Transverse colon (tissue), 4 donors: ENCODE data around the gene CAPRIN2. TPM values are rescaled to one million over a fixed set of nuclear protein-coding genes. Genes with fewer than 3 reads are reported as not detected.

Experiments used
- DNase-seq: peaks from one replicate; pipeline ENCODE4 v3.0.0-alpha.2; 2019
- H3K27ac ChIP-seq, 4 donors: fragments of 200-600 bp; sonication (generic); 2 replicates each; pipeline ENCODE4 v1.5.1; 2016 to 2018; ENCODE audit warnings: inconsistent platforms in 4 of 4
- H3K27me3 ChIP-seq: fragments of 200-600 bp; sonication (generic); 2 replicates; pipeline ENCODE4 v1.5.1; 2017; ENCODE audit warnings: inconsistent platforms
- H3K36me3 ChIP-seq, 4 donors: fragments of 200-600 bp; sonication (generic); 2 replicates each; pipeline ENCODE4 v1.5.1; 2017 to 2019; ENCODE audit warnings: inconsistent platforms in 4 of 4
- H3K4me1 ChIP-seq, 4 donors: fragments of 200-600 bp; sonication (generic); 2 replicates each; pipeline ENCODE4 v1.5.1; 2017 to 2020; ENCODE audit warnings: inconsistent platforms in 4 of 4
- H3K4me3 ChIP-seq, 4 donors: fragments of 200-600 bp; sonication (generic); 1 replicate in 1 of 4; 2 replicates in 3 of 4; pipeline versions ENCODE4 v1.5.1 to v1.6.1; 2017 to 2019; ENCODE audit warnings: inconsistent platforms in 4 of 4
- H3K9me3 ChIP-seq, 2 donors: fragments of 200-600 bp; sonication (generic); 2 replicates each; pipeline ENCODE4 v1.5.1; 2017 to 2019; ENCODE audit warnings: inconsistent platforms in 2 of 2
- EP300 ChIP-seq: sonication (generic); formaldehyde crosslinking; IDR thresholded peaks from one replicate; pipeline ENCODE4 v1.6.1; 2017; ENCODE audit warnings: antibody characterized with exemption, low read depth
- POLR2A ChIP-seq: fragments of 450-650 bp; IDR thresholded peaks from one replicate; pipeline ENCODE4 v1.6.1; 2016; ENCODE audit warnings: antibody characterized with exemption, mild to moderate bottlenecking, moderate library complexity
- POLR2AphosphoS5 ChIP-seq, 3 donors: sonication (generic); formaldehyde crosslinking; IDR thresholded peaks; one replicate each; pipeline ENCODE4 v1.6.1; 2016; ENCODE audit warnings: antibody characterized with exemption in 3 of 3
- WGBS, 2 donors: methylation state at CpG; one replicate each; pipeline ENCODE4 v1.1.5; 2018; ENCODE audit warnings: low coverage in 1 of 2; 5-methylcytosine and 5-hydroxymethylcytosine counted together
- in situ Hi-C, 4 donors: fragments of 200-750 bp; cut with MboI; loops; one replicate each; pipeline versions ENCODE4 v1.15.0 to v1.15.1; 2017; ENCODE audit warnings: low sequenced_read_pairs in 3 of 4, low pct_ligation_motif_present in 1 of 4, low pct_unique_long_range_greater_than_20kb in 1 of 4
- intact Hi-C: fragments of 100-400 bp; cut with DNase I; formaldehyde crosslinking; loops from one replicate; pipeline ENCODE4 v1.15.1; 2023; ENCODE audit warnings: low total_unique reads
- total RNA-seq, 4 donors: library from RNA; depleted of rRNA; stranded (reverse); fragments of >200 nt; gene quantifications; one replicate each; pipeline ENCODE4 v1.1.0, GENCODE V29; 2016
- TF ChIP-seq, protein P1 (sequence below), 5 experiments: fragments of 200-600 bp in 3 of 5; fragments of 450-650 bp in 2 of 5; sonication (generic) in 3 of 5; IDR thresholded peaks; 1 replicate in 2 of 5; 2 replicates in 3 of 5; pipeline ENCODE4 v1.5.1; 2016 to 2017; ENCODE audit warnings: antibody characterized with exemption in 5 of 5, inconsistent platforms in 3 of 5, mild to moderate bottlenecking in 2 of 5, moderate library complexity in 1 of 5

The CAPRIN2 gene
- total RNA-seq, 4 donors from 2014 or later, result 24.7 to 322 (median 42.5) TPM

GRCh38 chr12:30763053-30763452, 8.3 kb upstream of the CAPRIN2 start:
- Histone ChIP-seq H3K4me3 (no peak overlapping the region), H3K27ac (no peak overlapping the region), H3K27me3 (no peaks in the 10 kb centered on the region), H3K36me3 (no peaks in the 10 kb centered on the region), H3K9me3 (no peaks in the 10 kb centered on the region), H3K4me1 (no peaks in the 10 kb centered on the region)
- intact Hi-C loops, result no loop called here
- 79 to 84% methylated on average over 3 of the region's 3 CpGs for WGBS, 2 donors
- DNase-seq, result no peak
- TF ChIP-seq, protein P1, sequence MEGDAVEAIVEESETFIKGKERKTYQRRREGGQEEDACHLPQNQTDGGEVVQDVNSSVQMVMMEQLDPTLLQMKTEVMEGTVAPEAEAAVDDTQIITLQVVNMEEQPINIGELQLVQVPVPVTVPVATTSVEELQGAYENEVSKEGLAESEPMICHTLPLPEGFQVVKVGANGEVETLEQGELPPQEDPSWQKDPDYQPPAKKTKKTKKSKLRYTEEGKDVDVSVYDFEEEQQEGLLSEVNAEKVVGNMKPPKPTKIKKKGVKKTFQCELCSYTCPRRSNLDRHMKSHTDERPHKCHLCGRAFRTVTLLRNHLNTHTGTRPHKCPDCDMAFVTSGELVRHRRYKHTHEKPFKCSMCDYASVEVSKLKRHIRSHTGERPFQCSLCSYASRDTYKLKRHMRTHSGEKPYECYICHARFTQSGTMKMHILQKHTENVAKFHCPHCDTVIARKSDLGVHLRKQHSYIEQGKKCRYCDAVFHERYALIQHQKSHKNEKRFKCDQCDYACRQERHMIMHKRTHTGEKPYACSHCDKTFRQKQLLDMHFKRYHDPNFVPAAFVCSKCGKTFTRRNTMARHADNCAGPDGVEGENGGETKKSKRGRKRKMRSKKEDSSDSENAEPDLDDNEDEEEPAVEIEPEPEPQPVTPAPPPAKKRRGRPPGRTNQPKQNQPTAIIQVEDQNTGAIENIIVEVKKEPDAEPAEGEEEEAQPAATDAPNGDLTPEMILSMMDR (IDR thresholded peaks at IDR 0.05), result no peak
- TF ChIP-seq POLR2AphosphoS5 (IDR thresholded peaks at IDR 0.05) (no peak), POLR2A (no peak), EP300 (no peak)
- in situ Hi-C loops, result no loop called here

DNA sequence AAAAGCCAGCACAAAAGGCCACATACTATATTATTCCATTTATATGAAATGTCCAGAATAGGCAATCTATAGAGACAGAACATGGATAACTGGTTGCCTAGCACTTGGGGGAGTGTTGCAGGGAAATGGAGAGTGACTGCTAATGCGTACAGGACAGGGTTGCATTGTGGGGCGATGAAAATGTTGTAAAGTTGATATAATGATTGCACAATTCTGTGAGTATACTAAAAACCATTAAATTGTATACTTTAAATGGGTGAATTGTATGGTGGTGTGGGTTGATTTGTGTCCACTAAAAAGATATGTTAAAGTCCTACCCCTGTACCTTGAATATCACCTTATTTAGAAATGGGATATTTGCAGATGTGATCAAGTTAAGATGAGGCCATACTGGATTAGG, 7.0 kb upstream of the CAPRIN2 start:
- TF ChIP-seq POLR2A (no peak), EP300 (no peak), POLR2AphosphoS5 (IDR thresholded peaks at IDR 0.05) (no peak)
- TF ChIP-seq, protein P1 (IDR thresholded peaks at IDR 0.05), result no peak
- intact Hi-C loops, result no loop called here
- Histone ChIP-seq H3K4me3 (no peak overlapping the region), H3K9me3 (no peaks in the 10 kb centered on the region), H3K27me3 (no peaks in the 10 kb centered on the region), H3K4me1 (no peaks in the 10 kb centered on the region), H3K36me3 (no peaks in the 10 kb centered on the region), H3K27ac (no peak overlapping the region)
- no peak for DNase-seq
- in situ Hi-C loops, result no loop called here
- WGBS, 2 donors, result 89 to 96% methylated on average over 2 of the region's 2 CpGs

GRCh38 chr12:30757316-30757715, 2.6 kb upstream of the CAPRIN2 start:
- intact Hi-C loops (loop anchor here (10.0 kb wide), 1 partner anchor 63 kb away; the partner anchor contains the start of gene IPO8), in situ Hi-C loops (no loop called here)
- TF ChIP-seq POLR2A, result no peak
- no peak for TF ChIP-seq POLR2AphosphoS5 (IDR thresholded peaks at IDR 0.05)
- TF ChIP-seq, protein P1 (IDR thresholded peaks at IDR 0.05), result no peak
- no peak for TF ChIP-seq EP300
- Histone ChIP-seq H3K27ac (no peak overlapping the region), H3K36me3 (no peaks in the 10 kb centered on the region), H3K9me3 (no peaks in the 10 kb centered on the region), H3K4me1 (peaks cover 6 to 16% (median 11%) of the 10 kb centered on the region in 4 donors), H3K4me3 (no peak overlapping the region), H3K27me3 (no peaks in the 10 kb centered on the region)
- 78 to 93% methylated on average over 4 of the region's 4 CpGs for WGBS, 2 donors
- DNase-seq, result no peak

GRCh38 chr12:30756074-30756473, 1.3 kb upstream of the CAPRIN2 start:
- in situ Hi-C loops (no loop called here), intact Hi-C loops (loop anchor here (10.0 kb wide), 1 partner anchor 61 kb away; the partner anchor contains the start of gene IPO8)
- TF ChIP-seq POLR2A (no peak), POLR2AphosphoS5 (IDR thresholded peaks at IDR 0.05) (no peak), EP300 (no peak)
- TF ChIP-seq, protein P1 (IDR thresholded peaks at IDR 0.05), result no peak
- 94 to 96% methylated on average over 9 to 10 of the region's 10 CpGs for WGBS, 2 donors
- Histone ChIP-seq H3K4me1 (peaks cover 6 to 16% (median 11%) of the 10 kb centered on the region in 4 donors), H3K9me3 (no peaks in the 10 kb centered on the region), H3K36me3 (no peaks in the 10 kb centered on the region), H3K27me3 (no peaks in the 10 kb centered on the region), H3K27ac (no peak overlapping the region), H3K4me3 (no peak overlapping the region)
- DNase-seq, result no peak
